ENCODE data around the gene CACNA2D2. TPM values are rescaled to one million over a fixed set of nuclear protein-coding genes. Genes with fewer than 3 reads are reported as not detected.

CACNA2D2 gene
- total and polyA plus RNA-seq, 2 of the 8 experiments (the other 6 are each of a cell fraction or from before 2014, with no cell fraction given): 14.1 to 25.0 TPM

DNA sequence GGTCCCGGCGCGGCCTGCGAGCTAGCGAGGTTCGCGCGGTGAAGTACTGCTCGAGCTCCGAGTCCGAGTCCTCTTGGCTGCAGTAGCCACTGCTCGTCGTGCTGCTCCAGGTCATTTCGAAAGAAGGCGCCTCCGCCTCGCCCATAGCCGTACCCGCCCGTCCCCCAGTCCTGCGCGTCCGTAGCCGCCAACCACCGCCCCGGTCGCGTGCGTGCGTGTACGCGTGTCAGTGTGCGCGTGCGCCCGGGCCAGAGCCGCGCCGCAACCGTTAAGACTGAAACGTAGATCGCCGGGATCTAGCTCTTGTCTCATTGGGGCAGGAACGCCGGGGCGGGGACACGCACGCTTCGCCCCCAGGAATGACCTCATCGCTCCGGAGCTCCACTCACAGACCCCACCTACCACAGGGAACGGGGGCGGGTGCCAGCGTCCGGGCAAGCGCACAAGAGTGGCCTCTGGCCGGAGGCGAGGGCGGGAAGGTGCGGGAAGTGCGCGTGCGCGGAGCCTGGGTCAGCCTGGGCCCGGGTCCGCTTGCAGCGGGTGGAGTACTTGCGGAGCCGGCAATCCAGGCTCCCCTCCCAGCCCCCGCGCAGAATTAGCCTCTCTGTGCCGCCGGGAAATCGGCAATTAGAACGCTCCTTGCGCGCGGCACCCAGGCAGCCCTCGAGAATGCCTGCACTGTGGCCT is 166.1 kb downstream of the CACNA2D2 start:
- Histone ChIP-seq H4K20me1 (replicated peaks in 1 of 2; ENCODE audit: control insufficient read depth in 1 of 2, insufficient read depth in 2 of 2, low read length in 2 of 2) (peaks cover 0 to 10% of the 10 kb centered on the region in 2 experiments), H3K27me3 (replicated peaks in 1 of 4; ENCODE audit: control insufficient read depth in 3 of 4, extremely low read depth in 1 of 4, insufficient read depth in 3 of 4, low read length in 3 of 4) (peaks cover 20 to 44% (median 37%) of the 10 kb centered on the region in 4 experiments), H3K79me2 (ENCODE audit: control insufficient read depth in 1 of 2, insufficient read depth in 2 of 2, low read length in 2 of 2) (peaks cover 0 to 28% of the 10 kb centered on the region in 2 experiments; a peak in 2 of 4 replicates), H3K9ac (replicated peaks in 1 of 4; ENCODE audit: extremely low read depth in 1 of 4, low read depth in 3 of 4, low read length in 3 of 4) (peak overlapping the region; percentile 68 to 88 (median 82)), H3K4ac (replicated peaks; ENCODE audit: insufficient read length, low read depth, low read length) (peak overlapping the region; percentile 29), H2BK12ac (ENCODE audit: low read depth, low read length) (peak overlapping the region; percentile 46; the same call in 1 of the 2 replicates), H2BK5ac (ENCODE audit: low read depth, low read length) (peak overlapping the region; percentile 86; the same call in 1 of the 2 replicates), H3K79me1 (ENCODE audit: low read depth, low read length) (peaks cover 6% of the 10 kb centered on the region; the same call in 1 of the 2 replicates), H3K4me2 (ENCODE audit: insufficient read depth in 1 of 2, low read depth in 2 of 2, low read length in 2 of 2) (peak overlapping the region; percentile 95 to 98), H3K23ac (ENCODE audit: insufficient read length) (no peak overlapping the region), H3K14ac (ENCODE audit: insufficient read length) (no peak overlapping the region), H2BK20ac (ENCODE audit: low read length) (no peak overlapping the region), H4K5ac (ENCODE audit: insufficient read length, low read depth, low read length) (peak overlapping the region; percentile 89), H3K9me3 (ENCODE audit: insufficient read depth in 2 of 2, low read depth in 1 of 2, low read length in 1 of 2) (no peaks in the 10 kb centered on the region), H3K56ac (replicated peaks; ENCODE audit: insufficient read length, low read depth, low read length) (peak overlapping the region; percentile 79), H3K36me3 (ENCODE audit: control insufficient read depth in 2 of 4, insufficient read depth in 4 of 4, low read length in 3 of 4) (peaks cover 0 to 2% (median 0%) of the 10 kb centered on the region in 4 experiments; a peak in 2 of 8 replicates), H2AK5ac (ENCODE audit: low read depth, low read length) (no peak overlapping the region), H3K18ac (ENCODE audit: extremely low read depth, low read length) (peak overlapping the region; percentile 61), H2BK120ac (replicated peaks; ENCODE audit: low read depth, low read length) (no peak overlapping the region), H2AFZ (ENCODE audit: low read length) (0 out of 2 replicates have a peak overlapping the region, but pooled peaks have one; percentile 2), H3K4me3 (ENCODE audit: extremely low read depth in 1 of 4, insufficient read depth in 2 of 4, low read depth in 3 of 4, low read length in 4 of 4) (peak overlapping the region; percentile 72 to 96 (median 88)), H3K27ac (ENCODE audit: low read depth, low read length) (peak overlapping the region; percentile 72; the same call in 1 of the 2 replicates), H3K4me1 (replicated peaks in 1 of 4; ENCODE audit: control insufficient read depth in 3 of 4, insufficient read depth in 4 of 4, low read length in 3 of 4) (peaks cover 0 to 15% (median 14%) of the 10 kb centered on the region in 4 experiments; a peak in 5 of 7 replicates), H4K91ac (replicated peaks; ENCODE audit: insufficient read length, low read length) (peak overlapping the region; percentile 93), H3K23me2 (ENCODE audit: low read depth, low read length) (peaks cover 18% of the 10 kb centered on the region), H4K8ac (ENCODE audit: extremely low read depth, insufficient read depth, low read length) (peak overlapping the region; percentile 93), H2BK15ac (ENCODE audit: low read length) (no peak overlapping the region)
- 1% methylated on average over 76 of the region's 79 CpGs; no CpG with 5 or more reads in 1 of the 2 experiments for WGBS, 2 experiments (ENCODE audit: extremely low coverage in 1 of 2, insufficient coverage in 1 of 2, insufficient read length in 1 of 2, insufficient replicate concordance in 2 of 2, low coverage in 1 of 2, low lambda C conversion rate in 2 of 2, missing lambda C conversion rate in 1 of 2)
- peak; percentile 96 to 99 for DNase-seq (ENCODE audit: low read depth in 1 of 2, low spot score in 2 of 2)
- CTCF ChIA-PET (ENCODE audit: partially characterized antibody): interaction anchor here (0.7 to 7.7 kb wide), 17 partner anchors 9 to 1052 kb away, joined by 3 to 60 read pairs (median 4); partner anchors contain the start of genes CISH, HYAL1, HYAL2 and HYAL3
- POLR2A ChIA-PET (ENCODE audit: partially characterized antibody): interaction anchor here (0.7 to 4.4 kb wide), 23 partner anchors 8 to 233 kb away, joined by 3 to 40 read pairs (median 5); partner anchors contain the start of genes CYB561D2, HEMK1, HYAL2 and HYAL3
- FAIRE-seq: no peak
- no peak for TF ChIP-seq RXRA (IDR thresholded peaks at IDR 0.05; ENCODE audit: insufficient read depth, low read depth, low read length)
- TF ChIP-seq YY1 (IDR thresholded peaks at IDR 0.05; ENCODE audit: low read depth, low read length): no peak
- 0 out of 2 replicates have a peak, but pooled peaks have one; percentile 19 for TF ChIP-seq GTF2F1 (IDR thresholded peaks at IDR 0.05; ENCODE audit: borderline replicate concordance, low read depth, low read length)
- TF ChIP-seq HDAC2 (IDR thresholded peaks at IDR 0.05; ENCODE audit: borderline replicate concordance in 1 of 2, low read depth in 2 of 2, low read length in 2 of 2): 0 out of 4 replicates have a peak, but pooled peaks of 1 of the 2 experiments have one; percentile 90
- peak; percentile 34 for TF ChIP-seq NRF1 (IDR thresholded peaks at IDR 0.05; ENCODE audit: low read depth, low read length)
- peak; percentile 76; the same call in 1 of the 2 replicates for TF ChIP-seq RBBP5 (IDR thresholded peaks at IDR 0.05; ENCODE audit: borderline replicate concordance, low read depth, low read length)
- TF ChIP-seq SUZ12 (IDR thresholded peaks at IDR 0.05; ENCODE audit: low read length): peak; percentile 36; the same call in 1 of the 2 replicates
- peak; percentile 87 for TF ChIP-seq KDM4A (IDR thresholded peaks at IDR 0.05; ENCODE audit: low read depth, low read length, severe bottlenecking)
- TF ChIP-seq SIN3A (conservative IDR thresholded peaks at IDR 0.05 in 1 of 2, IDR thresholded peaks at IDR 0.05 in 1 of 2; ENCODE audit: low read depth in 1 of 2, low read length in 2 of 2): 0 out of 4 replicates have a peak, but pooled peaks of 1 of the 2 experiments have one; percentile 51
- TF ChIP-seq POLR2A (IDR thresholded peaks at IDR 0.05; ENCODE audit: control extremely low read depth in 1 of 2, low read depth in 2 of 2, low read length in 2 of 2): peak in 1 of 2 experiments; percentile 54; a peak in 2 of 3 replicates

Measured in H1 (cell line).